Uterus (tissue), 4 donors: Measurements from ENCODE around the gene ORMDL3. TPM values are rescaled to one million over a fixed set of nuclear protein-coding genes. Genes with fewer than 3 reads are reported as not detected.

Experiments used
- DNase-seq, 2 donors: peaks; one replicate each; pipeline ENCODE4 v3.0.0-alpha.2; 2019 to 2020
- H3K27ac ChIP-seq, 2 donors: fragments of 200-600 bp; sonication (generic); 1 replicate in 1 of 2; 2 replicates in 1 of 2; pipeline ENCODE4 v1.5.1; 2016 to 2018
- H3K27me3 ChIP-seq, 2 donors: fragments of 200-600 bp; sonication (generic); one replicate each; pipeline ENCODE4 v1.5.1; 2018 to 2019; ENCODE audit warnings: control low read depth in 1 of 2
- H3K36me3 ChIP-seq, 2 donors: fragments of 200-600 bp; sonication (generic); one replicate each; pipeline ENCODE4 v1.5.1; 2019; ENCODE audit warnings: control low read depth in 1 of 2
- H3K4me1 ChIP-seq, 2 donors: fragments of 200-600 bp; sonication (generic); one replicate each; pipeline ENCODE4 v1.5.1; 2018 to 2019; ENCODE audit warnings: control low read depth in 1 of 2
- H3K4me3 ChIP-seq, 2 donors: fragments of 200-600 bp; sonication (generic); 1 replicate in 1 of 2; 2 replicates in 1 of 2; pipeline ENCODE4 v1.5.1; 2018 to 2019; ENCODE audit warnings: mild to moderate bottlenecking in 1 of 2
- H3K9me3 ChIP-seq, 2 donors: fragments of 200-600 bp; sonication (generic); one replicate each; pipeline ENCODE4 v1.5.1; 2019; ENCODE audit warnings: control low read depth in 1 of 2
- CTCF ChIP-seq, 4 experiments: fragments of 200-600 bp in 2 of 4; fragments of 450-650 bp in 2 of 4; sonication (generic) in 2 of 4; IDR thresholded peaks; one replicate each; pipeline ENCODE4 v1.5.1; 2016 to 2019; ENCODE audit warnings: antibody characterized with exemption in 4 of 4, mild to moderate bottlenecking in 2 of 4, moderate library complexity in 1 of 4
- POLR2A ChIP-seq, 2 donors: fragments of 450-650 bp; IDR thresholded peaks; one replicate each; pipeline ENCODE4 v1.6.1; 2016; ENCODE audit warnings: antibody characterized with exemption in 2 of 2, mild to moderate bottlenecking in 1 of 2, moderate library complexity in 1 of 2
- intact Hi-C: fragments of 100-400 bp; cut with DNase I; formaldehyde crosslinking; loops from one replicate; pipeline ENCODE4 v1.15.1; 2023; ENCODE audit warnings: low total_unique reads
- total RNA-seq, 4 donors: library from RNA; depleted of rRNA in 3 of 4; stranded (reverse); fragments of >200 nt in 3 of 4; gene quantifications; one replicate each; pipeline versions ENCODE4 v1.1.0 to v1.2.4, GENCODE V29; 2014 to 2023
- donor health status: DM: yes; HTN: yes; CAD: no.

The ORMDL3 gene
- total RNA-seq, 4 donors from 2014 or later = 15.9 to 71.5 (median 42.9) TPM

- intact Hi-C loops = no loop called here
- TF ChIP-seq POLR2A (IDR thresholded peaks at IDR 0.05) (no peak), CTCF (IDR thresholded peaks at IDR 0.05) (peak; percentile 29 to 46 (median 34))
- H3K9me3 ChIP-seq = no peaks in the 10 kb centered on the region
Observed at GRCh38 chr17:39939588-39940419, 12.4 kb upstream of the ORMDL3 start.

GRCh38 chr17:39939106-39939505 lies 11.7 kb upstream of the ORMDL3 start:
- no peaks in the 10 kb centered on the region for H3K36me3 ChIP-seq
- no peaks in the 10 kb centered on the region for H3K9me3 ChIP-seq
- no peaks in the 10 kb centered on the region for H3K27me3 ChIP-seq
- peak overlapping the region; percentile 74 to 87 for H3K27ac ChIP-seq
- intact Hi-C loops = no loop called here
- H3K4me1 ChIP-seq = no peaks in the 10 kb centered on the region
- TF ChIP-seq CTCF (IDR thresholded peaks at IDR 0.05) = no peak
- TF ChIP-seq POLR2A (IDR thresholded peaks at IDR 0.05) = no peak
- DNase-seq = no peak
- H3K4me3 ChIP-seq = no peak overlapping the region

More at GRCh38 chr17:39939588-39940419, 12.4 kb upstream of the ORMDL3 start:
- Histone ChIP-seq H3K27ac (peak overlapping the region; percentile 74 to 87), H3K36me3 (no peaks in the 10 kb centered on the region), H3K4me3 (no peak overlapping the region), H3K27me3 (no peaks in the 10 kb centered on the region), H3K4me1 (no peaks in the 10 kb centered on the region)
- peak; percentile 46 to 81 for DNase-seq

- H3K9me3 ChIP-seq = no peaks in the 10 kb centered on the region
- no peak for DNase-seq
- H3K36me3 ChIP-seq = no peaks in the 10 kb centered on the region
- H3K27ac ChIP-seq = no peak overlapping the region
- no peaks in the 10 kb centered on the region for H3K4me1 ChIP-seq
- no peak overlapping the region for H3K4me3 ChIP-seq
- TF ChIP-seq CTCF (IDR thresholded peaks at IDR 0.05) (no peak), POLR2A (IDR thresholded peaks at IDR 0.05) (no peak)
- H3K27me3 ChIP-seq = no peaks in the 10 kb centered on the region
- intact Hi-C loops = no loop called here
Observed at GRCh38 chr17:39938140-39938869, 10.9 kb upstream of the ORMDL3 start.

GRCh38 chr17:39937447-39937846 lies 10.0 kb upstream of the ORMDL3 start:
- intact Hi-C loops = no loop called here
- TF ChIP-seq POLR2A (IDR thresholded peaks at IDR 0.05) = no peak
- TF ChIP-seq CTCF (IDR thresholded peaks at IDR 0.05) = no peak
- DNase-seq = no peak
- Histone ChIP-seq H3K36me3 (no peaks in the 10 kb centered on the region), H3K27me3 (no peaks in the 10 kb centered on the region), H3K9me3 (no peaks in the 10 kb centered on the region), H3K4me1 (no peaks in the 10 kb centered on the region), H3K27ac (no peak overlapping the region), H3K4me3 (no peak overlapping the region)

GRCh38 chr17:39935909-39936308 lies 8.5 kb upstream of the ORMDL3 start:
- Histone ChIP-seq H3K4me3 (no peak overlapping the region), H3K4me1 (no peaks in the 10 kb centered on the region), H3K36me3 (no peaks in the 10 kb centered on the region), H3K27me3 (no peaks in the 10 kb centered on the region), H3K9me3 (no peaks in the 10 kb centered on the region), H3K27ac (no peak overlapping the region)
- no peak for DNase-seq
- intact Hi-C loops = no loop called here
- TF ChIP-seq POLR2A (IDR thresholded peaks at IDR 0.05) (no peak), CTCF (IDR thresholded peaks at IDR 0.05) (no peak)
